Suprapubic skin (tissue), 3 donors: Measurements from ENCODE around the gene FBRSL1.

Experiments
- CTCF ChIP-seq, 2 donors: fragments of 200-600 bp in 1 of 2; fragments of 450-650 bp in 1 of 2; sonication (generic) in 1 of 2; IDR thresholded peaks; one replicate each; pipeline ENCODE4 v1.5.1; 2016 to 2019; ENCODE audit warnings: antibody characterized with exemption in 2 of 2, mild to moderate bottlenecking in 1 of 2, moderate library complexity in 1 of 2
- EP300 ChIP-seq: sonication (generic); formaldehyde crosslinking; IDR thresholded peaks from one replicate; pipeline ENCODE4 v1.6.1; 2017; ENCODE audit warnings: antibody characterized with exemption

GRCh38 chr12:132525833-132526455, 36.0 kb downstream of the FBRSL1 start:
- TF ChIP-seq CTCF (IDR thresholded peaks at IDR 0.05) (no peak), EP300 (no peak)
